ENCODE data around the gene TRIOBP. TPM values are rescaled to one million over a fixed set of nuclear protein-coding genes. Genes with fewer than 3 reads are reported as not detected.

TRIOBP gene
- total and polyA plus RNA-seq, 2 of the 13 experiments (the other 11 are each of a cell fraction or from before 2014, with no cell fraction given), result 6.1 to 15.4 TPM

DNA sequence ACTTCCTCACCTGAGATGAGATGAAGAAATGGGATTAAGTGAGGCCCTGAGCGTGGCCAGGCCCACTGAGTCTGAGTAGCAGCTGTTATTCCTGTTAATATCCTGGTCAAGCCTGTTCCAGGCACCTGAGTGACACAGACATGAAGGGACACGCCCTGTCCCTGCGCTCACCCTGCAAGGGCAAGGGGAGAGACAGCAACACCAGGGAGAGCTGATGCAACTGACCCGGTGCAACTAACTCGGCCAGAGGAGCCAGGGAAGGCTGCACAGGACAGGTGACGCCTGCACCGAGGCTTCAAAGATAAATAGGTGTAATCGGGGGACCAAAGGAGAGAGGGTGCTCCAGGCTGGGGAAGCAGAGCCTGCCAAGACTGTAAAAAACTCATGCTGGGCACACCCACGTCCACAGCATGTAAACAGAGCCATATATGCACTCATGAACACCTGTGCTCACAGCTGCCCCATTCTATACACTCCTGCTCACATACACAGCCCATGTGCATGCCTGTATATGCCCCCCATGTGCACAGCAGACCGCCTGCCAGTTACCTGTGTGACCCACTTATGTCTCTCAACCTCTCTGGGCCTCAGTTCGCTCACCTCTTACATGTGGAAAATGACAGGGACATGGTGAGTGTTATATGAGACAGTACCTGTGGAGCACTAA lies 88.1 kb downstream of the TRIOBP start (continued):
- TF ChIP-seq ZNF572 (CRISPR knock-in tag; IDR thresholded peaks at IDR 0.05), result no peak
- TF ChIP-seq BCL6 (CRISPR knock-in tag; IDR thresholded peaks at IDR 0.05), result peak; percentile 9; the same call in 1 of the 2 replicates
- TF ChIP-seq, protein P1, sequence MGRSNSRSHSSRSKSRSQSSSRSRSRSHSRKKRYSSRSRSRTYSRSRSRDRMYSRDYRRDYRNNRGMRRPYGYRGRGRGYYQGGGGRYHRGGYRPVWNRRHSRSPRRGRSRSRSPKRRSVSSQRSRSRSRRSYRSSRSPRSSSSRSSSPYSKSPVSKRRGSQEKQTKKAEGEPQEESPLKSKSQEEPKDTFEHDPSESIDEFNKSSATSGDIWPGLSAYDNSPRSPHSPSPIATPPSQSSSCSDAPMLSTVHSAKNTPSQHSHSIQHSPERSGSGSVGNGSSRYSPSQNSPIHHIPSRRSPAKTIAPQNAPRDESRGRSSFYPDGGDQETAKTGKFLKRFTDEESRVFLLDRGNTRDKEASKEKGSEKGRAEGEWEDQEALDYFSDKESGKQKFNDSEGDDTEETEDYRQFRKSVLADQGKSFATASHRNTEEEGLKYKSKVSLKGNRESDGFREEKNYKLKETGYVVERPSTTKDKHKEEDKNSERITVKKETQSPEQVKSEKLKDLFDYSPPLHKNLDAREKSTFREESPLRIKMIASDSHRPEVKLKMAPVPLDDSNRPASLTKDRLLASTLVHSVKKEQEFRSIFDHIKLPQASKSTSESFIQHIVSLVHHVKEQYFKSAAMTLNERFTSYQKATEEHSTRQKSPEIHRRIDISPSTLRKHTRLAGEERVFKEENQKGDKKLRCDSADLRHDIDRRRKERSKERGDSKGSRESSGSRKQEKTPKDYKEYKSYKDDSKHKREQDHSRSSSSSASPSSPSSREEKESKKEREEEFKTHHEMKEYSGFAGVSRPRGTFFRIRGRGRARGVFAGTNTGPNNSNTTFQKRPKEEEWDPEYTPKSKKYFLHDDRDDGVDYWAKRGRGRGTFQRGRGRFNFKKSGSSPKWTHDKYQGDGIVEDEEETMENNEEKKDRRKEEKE (IDR thresholded peaks at IDR 0.05), result no peak
- TF ChIP-seq KLF6 (CRISPR knock-in tag; IDR thresholded peaks at IDR 0.05), result peak; percentile 72; the same call in 1 of the 2 replicates
- TF ChIP-seq, protein P2, sequence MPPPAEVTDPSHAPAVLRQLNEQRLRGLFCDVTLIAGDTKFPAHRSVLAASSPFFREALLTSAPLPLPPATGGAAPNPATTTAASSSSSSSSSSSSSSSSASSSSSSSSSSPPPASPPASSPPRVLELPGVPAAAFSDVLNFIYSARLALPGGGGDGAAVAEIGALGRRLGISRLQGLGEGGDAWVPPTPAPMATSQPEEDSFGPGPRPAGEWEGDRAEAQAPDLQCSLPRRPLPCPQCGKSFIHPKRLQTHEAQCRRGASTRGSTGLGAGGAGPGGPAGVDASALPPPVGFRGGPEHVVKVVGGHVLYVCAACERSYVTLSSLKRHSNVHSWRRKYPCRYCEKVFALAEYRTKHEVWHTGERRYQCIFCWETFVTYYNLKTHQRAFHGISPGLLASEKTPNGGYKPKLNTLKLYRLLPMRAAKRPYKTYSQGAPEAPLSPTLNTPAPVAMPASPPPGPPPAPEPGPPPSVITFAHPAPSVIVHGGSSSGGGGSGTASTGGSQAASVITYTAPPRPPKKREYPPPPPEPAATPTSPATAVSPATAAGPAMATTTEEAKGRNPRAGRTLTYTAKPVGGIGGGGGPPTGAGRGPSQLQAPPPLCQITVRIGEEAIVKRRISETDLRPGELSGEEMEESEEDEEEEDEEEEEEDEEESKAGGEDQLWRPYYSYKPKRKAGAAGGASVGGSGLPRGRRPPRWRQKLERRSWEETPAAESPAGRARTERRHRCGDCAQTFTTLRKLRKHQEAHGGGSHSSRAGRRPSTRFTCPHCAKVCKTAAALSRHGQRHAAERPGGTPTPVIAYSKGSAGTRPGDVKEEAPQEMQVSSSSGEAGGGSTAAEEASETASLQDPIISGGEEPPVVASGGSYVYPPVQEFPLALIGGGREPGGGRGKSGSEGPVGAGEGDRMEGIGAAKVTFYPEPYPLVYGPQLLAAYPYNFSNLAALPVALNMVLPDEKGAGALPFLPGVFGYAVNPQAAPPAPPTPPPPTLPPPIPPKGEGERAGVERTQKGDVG (CRISPR knock-in tag; IDR thresholded peaks at IDR 0.05; ENCODE audit: borderline replicate concordance), result no peak
- no peak for TF ChIP-seq ARNTL (CRISPR knock-in tag; IDR thresholded peaks at IDR 0.05)
- no peak for TF ChIP-seq KLF15 (CRISPR knock-in tag; IDR thresholded peaks at IDR 0.05; ENCODE audit: borderline replicate concordance)
- no peak for TF ChIP-seq IKZF4 (CRISPR knock-in tag; IDR thresholded peaks at IDR 0.05; ENCODE audit: borderline replicate concordance, low read depth, not compliant biosample characterization)
- TF ChIP-seq, protein P3, sequence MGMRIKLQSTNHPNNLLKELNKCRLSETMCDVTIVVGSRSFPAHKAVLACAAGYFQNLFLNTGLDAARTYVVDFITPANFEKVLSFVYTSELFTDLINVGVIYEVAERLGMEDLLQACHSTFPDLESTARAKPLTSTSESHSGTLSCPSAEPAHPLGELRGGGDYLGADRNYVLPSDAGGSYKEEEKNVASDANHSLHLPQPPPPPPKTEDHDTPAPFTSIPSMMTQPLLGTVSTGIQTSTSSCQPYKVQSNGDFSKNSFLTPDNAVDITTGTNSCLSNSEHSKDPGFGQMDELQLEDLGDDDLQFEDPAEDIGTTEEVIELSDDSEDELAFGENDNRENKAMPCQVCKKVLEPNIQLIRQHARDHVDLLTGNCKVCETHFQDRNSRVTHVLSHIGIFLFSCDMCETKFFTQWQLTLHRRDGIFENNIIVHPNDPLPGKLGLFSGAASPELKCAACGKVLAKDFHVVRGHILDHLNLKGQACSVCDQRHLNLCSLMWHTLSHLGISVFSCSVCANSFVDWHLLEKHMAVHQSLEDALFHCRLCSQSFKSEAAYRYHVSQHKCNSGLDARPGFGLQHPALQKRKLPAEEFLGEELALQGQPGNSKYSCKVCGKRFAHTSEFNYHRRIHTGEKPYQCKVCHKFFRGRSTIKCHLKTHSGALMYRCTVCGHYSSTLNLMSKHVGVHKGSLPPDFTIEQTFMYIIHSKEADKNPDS (CRISPR knock-in tag; IDR thresholded peaks at IDR 0.05), result no peak
- TF ChIP-seq, protein P4, sequence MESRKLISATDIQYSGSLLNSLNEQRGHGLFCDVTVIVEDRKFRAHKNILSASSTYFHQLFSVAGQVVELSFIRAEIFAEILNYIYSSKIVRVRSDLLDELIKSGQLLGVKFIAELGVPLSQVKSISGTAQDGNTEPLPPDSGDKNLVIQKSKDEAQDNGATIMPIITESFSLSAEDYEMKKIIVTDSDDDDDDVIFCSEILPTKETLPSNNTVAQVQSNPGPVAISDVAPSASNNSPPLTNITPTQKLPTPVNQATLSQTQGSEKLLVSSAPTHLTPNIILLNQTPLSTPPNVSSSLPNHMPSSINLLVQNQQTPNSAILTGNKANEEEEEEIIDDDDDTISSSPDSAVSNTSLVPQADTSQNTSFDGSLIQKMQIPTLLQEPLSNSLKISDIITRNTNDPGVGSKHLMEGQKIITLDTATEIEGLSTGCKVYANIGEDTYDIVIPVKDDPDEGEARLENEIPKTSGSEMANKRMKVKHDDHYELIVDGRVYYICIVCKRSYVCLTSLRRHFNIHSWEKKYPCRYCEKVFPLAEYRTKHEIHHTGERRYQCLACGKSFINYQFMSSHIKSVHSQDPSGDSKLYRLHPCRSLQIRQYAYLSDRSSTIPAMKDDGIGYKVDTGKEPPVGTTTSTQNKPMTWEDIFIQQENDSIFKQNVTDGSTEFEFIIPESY (CRISPR knock-in tag; IDR thresholded peaks at IDR 0.05), result no peak
- TF ChIP-seq GATAD1 (CRISPR knock-in tag; IDR thresholded peaks at IDR 0.05), result no peak
- no peak for TF ChIP-seq ZNF703 (CRISPR knock-in tag; IDR thresholded peaks at IDR 0.05; ENCODE audit: borderline replicate concordance)
- TF ChIP-seq ZFP36 (IDR thresholded peaks at IDR 0.05; ENCODE audit: borderline replicate concordance, low read depth, low read length, partially characterized antibody), result no peak
- TF ChIP-seq, protein P5, sequence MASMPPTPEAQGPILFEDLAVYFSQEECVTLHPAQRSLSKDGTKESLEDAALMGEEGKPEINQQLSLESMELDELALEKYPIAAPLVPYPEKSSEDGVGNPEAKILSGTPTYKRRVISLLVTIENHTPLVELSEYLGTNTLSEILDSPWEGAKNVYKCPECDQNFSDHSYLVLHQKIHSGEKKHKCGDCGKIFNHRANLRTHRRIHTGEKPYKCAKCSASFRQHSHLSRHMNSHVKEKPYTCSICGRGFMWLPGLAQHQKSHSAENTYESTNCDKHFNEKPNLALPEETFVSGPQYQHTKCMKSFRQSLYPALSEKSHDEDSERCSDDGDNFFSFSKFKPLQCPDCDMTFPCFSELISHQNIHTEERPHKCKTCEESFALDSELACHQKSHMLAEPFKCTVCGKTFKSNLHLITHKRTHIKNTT (CRISPR knock-in tag; IDR thresholded peaks at IDR 0.05), result no peak
- TF ChIP-seq, protein P6, sequence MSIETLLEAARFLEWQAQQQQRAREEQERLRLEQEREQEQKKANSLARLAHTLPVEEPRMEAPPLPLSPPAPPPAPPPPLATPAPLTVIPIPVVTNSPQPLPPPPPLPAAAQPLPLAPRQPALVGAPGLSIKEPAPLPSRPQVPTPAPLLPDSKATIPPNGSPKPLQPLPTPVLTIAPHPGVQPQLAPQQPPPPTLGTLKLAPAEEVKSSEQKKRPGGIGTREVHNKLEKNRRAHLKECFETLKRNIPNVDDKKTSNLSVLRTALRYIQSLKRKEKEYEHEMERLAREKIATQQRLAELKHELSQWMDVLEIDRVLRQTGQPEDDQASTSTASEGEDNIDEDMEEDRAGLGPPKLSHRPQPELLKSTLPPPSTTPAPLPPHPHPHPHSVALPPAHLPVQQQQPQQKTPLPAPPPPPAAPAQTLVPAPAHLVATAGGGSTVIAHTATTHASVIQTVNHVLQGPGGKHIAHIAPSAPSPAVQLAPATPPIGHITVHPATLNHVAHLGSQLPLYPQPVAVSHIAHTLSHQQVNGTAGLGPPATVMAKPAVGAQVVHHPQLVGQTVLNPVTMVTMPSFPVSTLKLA (IDR thresholded peaks at IDR 0.05), result no peak
- no peak for TF ChIP-seq RFXANK (CRISPR knock-in tag; IDR thresholded peaks at IDR 0.05)
